Measurements from ENCODE around the gene EXOSC1.

- TF ChIP-seq GATA2 (IDR thresholded peaks at IDR 0.05; ENCODE audit: low read depth, low read length): no peak
- TF ChIP-seq GATA3 (IDR thresholded peaks at IDR 0.05; ENCODE audit: low read depth, low read length): no peak
Measured at GRCh38 chr10:97444212-97444611, 1.6 kb downstream of the EXOSC1 start.

Measured in SH-SY5Y (cell line).